Activated CD4-positive, alpha-beta T cell treated with anti-CD3 and anti-CD28 coated beads, Interleukin-2, Interleukin-6, amounts not matched to agents 100 ng/mL and 50 ng/mL, durations not matched to agents 16 hours and 8 hours (primary cell): ENCODE measurements around the gene FAM81B.

Experiments used
- DNase-seq: peaks from one replicate; pipeline ENCODE4 v3.0.0-alpha.2; 2020

FAM81B gene

GRCh38 chr5:95487880-95488279 is 96.7 kb downstream of the FAM81B start:
- DNase-seq, result no peak
